ENCODE results near the gene LTB4R.

Gene LTB4R

GRCh38 chr14:24307156-24307574 is 4.1 kb upstream of the LTB4R start:
- Histone ChIP-seq H3K27me3 (ENCODE audit: insufficient read depth, low read length) (no peaks in the 10 kb centered on the region), H2AFZ (ENCODE audit: low read length, unreplicated experiment) (no peak overlapping the region), H3K79me2 (ENCODE audit: control insufficient read depth, insufficient read depth, low read length, unreplicated experiment) (no peaks in the 10 kb centered on the region), H3K4me3 (ENCODE audit: low read depth, low read length) (no peak overlapping the region), H3K27ac (ENCODE audit: low read depth, low read length) (no peak overlapping the region), H3K36me3 (ENCODE audit: insufficient read depth, low read length) (peaks cover 12% of the 10 kb centered on the region), H3K4me1 (ENCODE audit: control insufficient read depth, insufficient read depth, low read length, unreplicated experiment) (peaks cover 27% of the 10 kb centered on the region)

- Histone ChIP-seq H3K4me1 (ENCODE audit: control insufficient read depth, insufficient read depth, low read length, unreplicated experiment) (peaks cover 29% of the 10 kb centered on the region), H3K4me3 (ENCODE audit: low read depth, low read length) (no peak within 1 kb of the TSS), H3K27me3 (ENCODE audit: insufficient read depth, low read length) (no peaks in the 10 kb centered on the region), H3K79me2 (ENCODE audit: control insufficient read depth, insufficient read depth, low read length, unreplicated experiment) (no peaks in the 10 kb centered on the region), H2AFZ (ENCODE audit: low read length, unreplicated experiment) (no peak within 1 kb of the TSS), H3K36me3 (ENCODE audit: insufficient read depth, low read length) (peaks cover 11% of the 10 kb centered on the region), H3K27ac (ENCODE audit: low read depth, low read length) (no peak within 1 kb of the TSS)
These were observed 3.5 kb upstream of the LTB4R start, which contains the start of gene CIDEB for GRCh38 chr14:24307575-24308341. CIDEB (minus strand) TSS chr14:24307977; CDS start chr14:24307858, 119 bp downstream.

- Histone ChIP-seq H3K79me2 (ENCODE audit: control insufficient read depth, insufficient read depth, low read length, unreplicated experiment) (no peaks in the 10 kb centered on the region), H3K27me3 (ENCODE audit: insufficient read depth, low read length) (no peaks in the 10 kb centered on the region), H2AFZ (ENCODE audit: low read length, unreplicated experiment) (no peak overlapping the region), H3K27ac (ENCODE audit: low read depth, low read length) (no peak overlapping the region), H3K36me3 (ENCODE audit: insufficient read depth, low read length) (peaks cover 11% of the 10 kb centered on the region), H3K4me1 (ENCODE audit: control insufficient read depth, insufficient read depth, low read length, unreplicated experiment) (peaks cover 29% of the 10 kb centered on the region), H3K4me3 (ENCODE audit: low read depth, low read length) (no peak overlapping the region)
These were observed 2.8 kb upstream of the LTB4R start for GRCh38 chr14:24308342-24309124.

- Histone ChIP-seq H3K4me1 (ENCODE audit: control insufficient read depth, insufficient read depth, low read length, unreplicated experiment) (peaks cover 29% of the 10 kb centered on the region), H3K27ac (ENCODE audit: low read depth, low read length) (no peak within 1 kb of the TSS), H3K4me3 (ENCODE audit: low read depth, low read length) (peak within 1 kb of the TSS; percentile 70)
These were observed 1.6 kb upstream of the LTB4R start, which contains the start of gene LTB4R2 for GRCh38 chr14:24309538-24310264. LTB4R2 (plus strand) TSS chr14:24310140; CDS start chr14:24310665, 525 bp downstream.

GRCh38 chr14:24310265-24310645 is 1.0 kb upstream of the LTB4R start:
- no peak overlapping the region for H2AFZ ChIP-seq (ENCODE audit: low read length, unreplicated experiment)
- no peak overlapping the region for H3K27ac ChIP-seq (ENCODE audit: low read depth, low read length)
- H3K4me1 ChIP-seq (ENCODE audit: control insufficient read depth, insufficient read depth, low read length, unreplicated experiment) = peaks cover 29% of the 10 kb centered on the region
- peak overlapping the region; percentile 70 for H3K4me3 ChIP-seq (ENCODE audit: low read depth, low read length)
- no peaks in the 10 kb centered on the region for H3K79me2 ChIP-seq (ENCODE audit: control insufficient read depth, insufficient read depth, low read length, unreplicated experiment)
- H3K36me3 ChIP-seq (ENCODE audit: insufficient read depth, low read length) = peaks cover 7% of the 10 kb centered on the region
- H3K27me3 ChIP-seq (ENCODE audit: insufficient read depth, low read length) = no peaks in the 10 kb centered on the region

More at GRCh38 chr14:24309538-24310264, 1.6 kb upstream of the LTB4R start, which contains the start of gene LTB4R2:
- H3K36me3 ChIP-seq (ENCODE audit: insufficient read depth, low read length) = peaks cover 7% of the 10 kb centered on the region
- no peaks in the 10 kb centered on the region for H3K27me3 ChIP-seq (ENCODE audit: insufficient read depth, low read length)
- H3K79me2 ChIP-seq (ENCODE audit: control insufficient read depth, insufficient read depth, low read length, unreplicated experiment) = no peaks in the 10 kb centered on the region
- H2AFZ ChIP-seq (ENCODE audit: low read length, unreplicated experiment) = no peak within 1 kb of the TSS

- peak overlapping the region; percentile 33; the same call in 1 of the 2 replicates for H3K27ac ChIP-seq (ENCODE audit: low read depth, low read length)
- no peaks in the 10 kb centered on the region for H3K27me3 ChIP-seq (ENCODE audit: insufficient read depth, low read length)
- H3K4me3 ChIP-seq (ENCODE audit: low read depth, low read length) = peak overlapping the region; percentile 70
- no peaks in the 10 kb centered on the region; the same call in 1 of the 2 replicates for H3K36me3 ChIP-seq (ENCODE audit: insufficient read depth, low read length)
- no peaks in the 10 kb centered on the region for H3K79me2 ChIP-seq (ENCODE audit: control insufficient read depth, insufficient read depth, low read length, unreplicated experiment)
- peaks cover 34% of the 10 kb centered on the region for H3K4me1 ChIP-seq (ENCODE audit: control insufficient read depth, insufficient read depth, low read length, unreplicated experiment)
- H2AFZ ChIP-seq (ENCODE audit: low read length, unreplicated experiment) = no peak overlapping the region
These were observed 724 bp downstream of the LTB4R start for GRCh38 chr14:24311837-24312615.

GRCh38 chr14:24312736-24313507 is 1.6 kb downstream of the LTB4R start:
- no peak overlapping the region for H2AFZ ChIP-seq (ENCODE audit: low read length, unreplicated experiment)
- H3K27me3 ChIP-seq (ENCODE audit: insufficient read depth, low read length) = no peaks in the 10 kb centered on the region
- H3K79me2 ChIP-seq (ENCODE audit: control insufficient read depth, insufficient read depth, low read length, unreplicated experiment) = no peaks in the 10 kb centered on the region
- H3K27ac ChIP-seq (ENCODE audit: low read depth, low read length) = no peak overlapping the region
- H3K36me3 ChIP-seq (ENCODE audit: insufficient read depth, low read length) = no peaks in the 10 kb centered on the region
- no peak overlapping the region for H3K4me3 ChIP-seq (ENCODE audit: low read depth, low read length)
- peaks cover 38% of the 10 kb centered on the region for H3K4me1 ChIP-seq (ENCODE audit: control insufficient read depth, insufficient read depth, low read length, unreplicated experiment)

GRCh38 chr14:24313913-24314312 is 2.6 kb downstream of the LTB4R start:
- Histone ChIP-seq H3K4me1 (ENCODE audit: control insufficient read depth, insufficient read depth, low read length, unreplicated experiment) (peaks cover 38% of the 10 kb centered on the region), H3K79me2 (ENCODE audit: control insufficient read depth, insufficient read depth, low read length, unreplicated experiment) (no peaks in the 10 kb centered on the region), H3K4me3 (ENCODE audit: low read depth, low read length) (no peak overlapping the region), H3K27ac (ENCODE audit: low read depth, low read length) (no peak overlapping the region), H2AFZ (ENCODE audit: low read length, unreplicated experiment) (no peak overlapping the region), H3K27me3 (ENCODE audit: insufficient read depth, low read length) (no peaks in the 10 kb centered on the region), H3K36me3 (ENCODE audit: insufficient read depth, low read length) (no peaks in the 10 kb centered on the region)

GRCh38 chr14:24314377-24315193 is 3.3 kb downstream of the LTB4R start:
- Histone ChIP-seq H3K27ac (ENCODE audit: low read depth, low read length) (no peak overlapping the region), H3K36me3 (ENCODE audit: insufficient read depth, low read length) (no peaks in the 10 kb centered on the region), H3K27me3 (ENCODE audit: insufficient read depth, low read length) (0 out of 2 replicates have a peak, but pooled peaks cover under 1% of the 10 kb centered on the region), H3K79me2 (ENCODE audit: control insufficient read depth, insufficient read depth, low read length, unreplicated experiment) (no peaks in the 10 kb centered on the region), H3K4me3 (ENCODE audit: low read depth, low read length) (no peak overlapping the region), H2AFZ (ENCODE audit: low read length, unreplicated experiment) (no peak overlapping the region), H3K4me1 (ENCODE audit: control insufficient read depth, insufficient read depth, low read length, unreplicated experiment) (peaks cover 38% of the 10 kb centered on the region)

All from ACC112 (cell line).